ENCODE results near the gene IGF1R. TPM values are rescaled to one million over a fixed set of nuclear protein-coding genes. Genes with fewer than 3 reads are reported as not detected.

The IGF1R gene
- total RNA-seq, 1 donor from 2014 or later, result 145 TPM

GRCh38 chr15:98855067-98855814 is 206.9 kb downstream of the IGF1R start:
- DNase-seq, result no peak
- Mint-ChIP-seq H3K9me3 (ENCODE audit: unreplicated experiment) (peaks cover 17% of the 10 kb centered on the region), H3K36me3 (ENCODE audit: unreplicated experiment) (no peaks in the 10 kb centered on the region), H3K4me3 (ENCODE audit: unreplicated experiment) (peak overlapping the region; percentile 1), H3K27ac (ENCODE audit: unreplicated experiment) (peak overlapping the region; percentile 89), H3K27me3 (ENCODE audit: unreplicated experiment) (peaks cover 16% of the 10 kb centered on the region), H3K4me1 (ENCODE audit: low read depth, unreplicated experiment) (peaks cover 67% of the 10 kb centered on the region)
- no peak for TF ChIP-seq CTCF (IDR thresholded peaks at IDR 0.05; ENCODE audit: partially characterized antibody, unreplicated experiment)

- DNase-seq, result no peak
- Mint-ChIP-seq H3K4me1 (ENCODE audit: low read depth, unreplicated experiment) (peaks cover 60% of the 10 kb centered on the region), H3K27ac (ENCODE audit: unreplicated experiment) (peak overlapping the region; percentile 89), H3K27me3 (ENCODE audit: unreplicated experiment) (peaks cover 13% of the 10 kb centered on the region), H3K4me3 (ENCODE audit: unreplicated experiment) (peak overlapping the region; percentile 64), H3K9me3 (ENCODE audit: unreplicated experiment) (peaks cover 14% of the 10 kb centered on the region), H3K36me3 (ENCODE audit: unreplicated experiment) (no peaks in the 10 kb centered on the region)
- no peak for TF ChIP-seq CTCF (IDR thresholded peaks at IDR 0.05; ENCODE audit: partially characterized antibody, unreplicated experiment)
These were observed 207.6 kb downstream of the IGF1R start for GRCh38 chr15:98855815-98856531.

GRCh38 chr15:98856532-98856907 is 208.2 kb downstream of the IGF1R start:
- peaks cover 12% of the 10 kb centered on the region for H3K27me3 Mint-ChIP-seq (ENCODE audit: unreplicated experiment)
- H3K27ac Mint-ChIP-seq (ENCODE audit: unreplicated experiment), result peak overlapping the region; percentile 89
- H3K4me3 Mint-ChIP-seq (ENCODE audit: unreplicated experiment), result peak overlapping the region; percentile 64
- no peak for TF ChIP-seq CTCF (IDR thresholded peaks at IDR 0.05; ENCODE audit: partially characterized antibody, unreplicated experiment)
- peaks cover 60% of the 10 kb centered on the region for H3K4me1 Mint-ChIP-seq (ENCODE audit: low read depth, unreplicated experiment)
- H3K36me3 Mint-ChIP-seq (ENCODE audit: unreplicated experiment), result no peaks in the 10 kb centered on the region
- no peak for DNase-seq
- peaks cover 13% of the 10 kb centered on the region for H3K9me3 Mint-ChIP-seq (ENCODE audit: unreplicated experiment)

DNA sequence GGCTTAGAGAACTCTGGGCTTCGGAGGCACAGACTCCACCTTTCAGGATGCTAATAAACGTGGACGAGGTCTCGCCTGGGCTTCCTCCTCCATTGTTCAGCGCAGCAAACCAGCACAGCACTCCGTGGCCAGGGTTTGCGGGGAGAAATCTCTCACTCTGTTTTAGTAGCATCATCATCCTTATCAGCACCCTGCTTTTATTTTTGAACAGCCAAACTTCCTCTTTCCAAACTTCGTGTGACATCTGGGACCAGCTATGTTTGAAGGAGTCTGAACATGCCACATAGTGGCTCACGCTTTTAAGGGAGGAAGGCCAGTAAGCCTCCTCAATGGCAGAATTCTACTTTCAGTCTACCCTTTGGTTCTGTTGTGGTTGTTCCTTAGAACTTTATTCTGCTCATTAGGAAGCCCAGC is 210.3 kb downstream of the IGF1R start:
- peaks cover 5% of the 10 kb centered on the region for H3K27me3 Mint-ChIP-seq (ENCODE audit: unreplicated experiment)
- no peak for TF ChIP-seq CTCF (IDR thresholded peaks at IDR 0.05; ENCODE audit: partially characterized antibody, unreplicated experiment)
- H3K4me3 Mint-ChIP-seq (ENCODE audit: unreplicated experiment), result peak overlapping the region; percentile 32
- H3K27ac Mint-ChIP-seq (ENCODE audit: unreplicated experiment), result peak overlapping the region; percentile 56
- peaks cover 2% of the 10 kb centered on the region for H3K9me3 Mint-ChIP-seq (ENCODE audit: unreplicated experiment)
- DNase-seq, result no peak
- H3K36me3 Mint-ChIP-seq (ENCODE audit: unreplicated experiment), result no peaks in the 10 kb centered on the region
- peaks cover 54% of the 10 kb centered on the region for H3K4me1 Mint-ChIP-seq (ENCODE audit: low read depth, unreplicated experiment)

DNA sequence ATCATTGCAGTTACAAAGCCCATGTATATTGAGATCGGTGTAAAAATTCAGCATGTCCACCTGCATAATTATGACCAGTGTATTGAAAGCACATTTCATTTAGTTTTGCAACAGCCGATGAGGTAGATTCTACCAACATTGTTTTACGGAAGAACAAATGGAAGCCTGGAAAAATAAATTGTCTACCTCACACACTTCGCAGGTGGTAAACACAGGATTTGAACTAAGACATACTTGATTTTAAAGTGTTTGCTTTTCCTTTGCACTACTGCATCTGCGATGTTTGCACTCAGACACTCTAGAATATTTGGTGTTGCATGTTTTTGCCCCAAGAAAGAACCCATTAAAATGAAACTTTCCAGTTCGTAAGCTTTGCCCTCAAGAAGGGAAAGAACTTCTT is 210.8 kb downstream of the IGF1R start:
- Mint-ChIP-seq H3K9me3 (ENCODE audit: unreplicated experiment) (peaks cover 2% of the 10 kb centered on the region), H3K36me3 (ENCODE audit: unreplicated experiment) (no peaks in the 10 kb centered on the region), H3K4me1 (ENCODE audit: low read depth, unreplicated experiment) (peaks cover 49% of the 10 kb centered on the region), H3K4me3 (ENCODE audit: unreplicated experiment) (no peak overlapping the region), H3K27ac (ENCODE audit: unreplicated experiment) (peak overlapping the region; percentile 56), H3K27me3 (ENCODE audit: unreplicated experiment) (peaks cover 5% of the 10 kb centered on the region)
- TF ChIP-seq CTCF (IDR thresholded peaks at IDR 0.05; ENCODE audit: partially characterized antibody, unreplicated experiment), result no peak
- DNase-seq, result no peak

All from glutamatergic neuron (in vitro differentiated cells).